ENCODE measurements around the gene UBP1.

- TF ChIP-seq CTCF (tag by site-specific recombination; IDR thresholded peaks at IDR 0.05) (no peak), ZNF776 (tag by site-specific recombination; IDR thresholded peaks at IDR 0.05; ENCODE audit: borderline replicate concordance) (no peak), ZNF398 (tag by site-specific recombination; IDR thresholded peaks at IDR 0.05) (no peak), ZNF394 (tag by site-specific recombination; IDR thresholded peaks at IDR 0.05; ENCODE audit: borderline replicate concordance) (no peak)
These were observed 48.5 kb upstream of the UBP1 start for GRCh38 chr3:33488683-33489082.
